BE2C (cell line): ENCODE data around the gene MGLL.

Experiments used
- DNase-seq: peaks from one replicate; pipeline ENCODE4 v3.0.0-alpha.2; 2020
- H3K27me3 ChIP-seq: fragments of 250-450 bp; sonication (Bioruptor Pico); 2 replicates; pipeline ENCODE4 v1.5.1; 2020; ENCODE audit warnings: mild to moderate bottlenecking
- H3K36me3 ChIP-seq: fragments of 250-450 bp; sonication (Bioruptor Pico); 2 replicates; pipeline ENCODE4 v1.5.1; 2020; ENCODE audit warnings: mild to moderate bottlenecking
- H3K4me1 ChIP-seq: fragments of 250-450 bp; sonication (Bioruptor Pico); 2 replicates; pipeline ENCODE4 v1.5.1; 2020
- H3K4me3 ChIP-seq: 2 replicates; pipeline ENCODE4 v1.5.1; 2011; ENCODE audit warnings: low read depth, low read length
- H3K9me3 ChIP-seq: fragments of 250-450 bp; sonication (Bioruptor Pico); 2 replicates; pipeline ENCODE4 v1.5.1; 2020
- CTCF ChIP-seq: IDR thresholded peaks from 2 replicates; pipeline ENCODE4 v1.5.1; 2012; ENCODE audit warnings: mild to moderate bottlenecking, low read depth, low read length

The MGLL gene

GRCh38 chr3:127859730-127860129 is 37.4 kb upstream of the MGLL start:
- no peak for TF ChIP-seq CTCF
- no peak overlapping the region for H3K4me3 ChIP-seq
- no peaks in the 10 kb centered on the region for H3K27me3 ChIP-seq
- H3K9me3 ChIP-seq, result no peaks in the 10 kb centered on the region
- no peaks in the 10 kb centered on the region for H3K36me3 ChIP-seq
- no peak for DNase-seq
- no peaks in the 10 kb centered on the region for H3K4me1 ChIP-seq

GRCh38 chr3:127858937-127859336 is 36.6 kb upstream of the MGLL start:
- H3K4me3 ChIP-seq, result no peak overlapping the region
- no peak for TF ChIP-seq CTCF
- no peaks in the 10 kb centered on the region for H3K9me3 ChIP-seq
- H3K4me1 ChIP-seq, result no peaks in the 10 kb centered on the region
- H3K27me3 ChIP-seq, result no peaks in the 10 kb centered on the region
- no peak for DNase-seq
- H3K36me3 ChIP-seq, result no peaks in the 10 kb centered on the region

DNA sequence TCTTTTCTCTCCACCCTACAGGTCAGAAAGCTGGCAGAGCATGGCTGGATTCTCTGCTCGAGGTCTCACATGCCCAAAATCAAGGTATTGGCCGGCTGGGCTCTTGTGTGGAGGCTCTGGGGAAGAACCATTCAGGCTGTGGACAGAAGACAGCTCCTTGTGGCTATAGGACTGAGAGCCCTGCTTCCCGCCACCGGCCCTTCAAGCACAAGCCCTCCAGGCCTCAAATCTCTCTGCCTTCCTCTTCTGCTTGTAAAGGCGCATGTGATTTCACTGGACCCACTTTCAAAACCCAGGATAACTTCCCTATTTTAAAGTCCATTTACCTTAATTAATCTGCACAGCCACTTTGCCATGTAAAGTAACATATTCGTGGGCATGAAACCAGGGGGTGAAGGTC is 36.2 kb upstream of the MGLL start:
- no peak for DNase-seq
- TF ChIP-seq CTCF, result no peak

GRCh38 chr3:127857333-127857732 is 35.0 kb upstream of the MGLL start:
- Histone ChIP-seq H3K4me1 (no peaks in the 10 kb centered on the region), H3K9me3 (no peaks in the 10 kb centered on the region), H3K27me3 (no peaks in the 10 kb centered on the region), H3K4me3 (no peak overlapping the region), H3K36me3 (no peaks in the 10 kb centered on the region)
- DNase-seq, result no peak
- TF ChIP-seq CTCF, result peak; percentile 4; the same call in 1 of the 2 replicates

More for the DNA sequence above, 36.2 kb upstream of the MGLL start:
- Histone ChIP-seq H3K27me3 (no peaks in the 10 kb centered on the region), H3K36me3 (no peaks in the 10 kb centered on the region), H3K4me1 (no peaks in the 10 kb centered on the region), H3K9me3 (no peaks in the 10 kb centered on the region), H3K4me3 (no peak overlapping the region)

GRCh38 chr3:127856801-127857200 is 34.5 kb upstream of the MGLL start:
- Histone ChIP-seq H3K36me3 (no peaks in the 10 kb centered on the region), H3K27me3 (no peaks in the 10 kb centered on the region), H3K4me1 (no peaks in the 10 kb centered on the region), H3K4me3 (no peak overlapping the region), H3K9me3 (no peaks in the 10 kb centered on the region)
- no peak for DNase-seq
- no peak for TF ChIP-seq CTCF

DNA sequence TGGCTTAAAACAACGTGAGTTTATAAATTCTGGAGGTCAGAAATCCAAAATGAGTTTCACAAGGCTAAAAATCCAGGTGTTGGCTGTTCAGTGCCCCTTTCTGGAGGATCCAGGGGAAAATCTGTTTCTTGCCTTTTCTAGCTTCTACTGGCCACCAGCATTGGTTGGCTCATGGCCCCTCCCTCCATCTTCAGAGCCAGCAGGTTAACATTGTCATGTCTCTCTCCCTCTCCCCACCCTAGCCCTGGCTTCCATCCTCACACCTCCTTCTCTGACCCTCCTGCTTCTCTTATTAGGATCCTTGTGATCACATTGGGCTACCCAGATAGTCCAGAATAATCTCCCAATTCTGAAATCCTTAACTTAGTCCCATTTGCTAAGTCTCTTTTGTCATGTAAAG is 32.9 kb upstream of the MGLL start:
- TF ChIP-seq CTCF, result no peak

More for the DNA sequence above, 32.9 kb upstream of the MGLL start:
- Histone ChIP-seq H3K9me3 (no peaks in the 10 kb centered on the region), H3K4me1 (no peaks in the 10 kb centered on the region), H3K36me3 (no peaks in the 10 kb centered on the region), H3K27me3 (no peaks in the 10 kb centered on the region), H3K4me3 (no peak overlapping the region)
- no peak for DNase-seq
